SK-N-SH (cell line): ENCODE results near the gene LAMP2.
A peak's percentile ranks its signal among the peaks of the same experiment; 100 is the strongest.

Experiments
- CTCF ChIP-seq: fragments of 200-600 bp; sonication (generic); IDR thresholded peaks from 2 replicates; pipeline ENCODE4 v1.6.1; 2017; ENCODE audit warnings: antibody characterized with exemption, mild to moderate bottlenecking, moderate library complexity
- EP300 ChIP-seq, 2 experiments: IDR thresholded peaks; 2 replicates each; pipeline versions ENCODE4 v1.4.0 to v1.6.1; 2012; ENCODE audit warnings: borderline replicate concordance in 1 of 2, low read depth in 1 of 2, low read length in 1 of 2
- FOXM1 ChIP-seq: IDR thresholded peaks from 2 replicates; pipeline ENCODE4 v1.4.0; 2012; ENCODE audit warnings: low read depth, mild to moderate bottlenecking
- IRF3 ChIP-seq: fragments of 150-350 bp; IDR thresholded peaks from 2 replicates; pipeline ENCODE4 v1.6.1; 2016; ENCODE audit warnings: mild to moderate bottlenecking, low read depth, low read length
- SIN3A ChIP-seq: IDR thresholded peaks from 2 replicates; pipeline ENCODE4 v1.6.1; 2012; ENCODE audit warnings: low read depth, mild to moderate bottlenecking, low read length, moderate library complexity, borderline replicate concordance
- TEAD4 ChIP-seq: IDR thresholded peaks from 2 replicates; pipeline ENCODE4 v1.4.0; 2012; ENCODE audit warnings: mild to moderate bottlenecking, borderline replicate concordance; ENCODE audit not compliant: insufficient read depth

- TF ChIP-seq CTCF (peak; percentile 50), SIN3A (no peak), IRF3 (no peak), TEAD4 (no peak), EP300 (IDR thresholded peaks at IDR 0.05; ENCODE audit: borderline replicate concordance in 1 of 2, low read depth in 1 of 2, low read length in 1 of 2) (no peak), FOXM1 (no peak)
Observed at GRCh38 chrX:120380699-120381098, 88.4 kb downstream of the LAMP2 start.
